Heart left ventricle (tissue), 13 donors: ENCODE data around the gene JOSD1.

Source experiments
- CTCF ChIP-seq, 12 donors: fragments of 200-600 bp; sonication (generic) in 4 of 12; IDR thresholded peaks; one replicate each; pipeline versions ENCODE4 v1.5.0 to v1.8.0; 2018 to 2022; ENCODE audit warnings: antibody characterized with exemption in 12 of 12, mild to moderate bottlenecking in 5 of 12
- POLR2A ChIP-seq, 2 donors: fragments of 450-650 bp; IDR thresholded peaks; one replicate each; pipeline ENCODE4 v1.6.1; 2017; ENCODE audit warnings: antibody characterized with exemption in 2 of 2, mild to moderate bottlenecking in 2 of 2, moderate library complexity in 2 of 2
- donor health status: ischemic (EF 13 %, LVEDD 7.1; RV severe dilation, severe dysfunction).
- donor health status: DM: no; HTN: yes; CAD: no.
- donor health status: DM: no; HTN: no; CAD: no.
- donor health status: ischemic (EF 25% LVEDD 6.9; RV normal size, moderate dysfunction).
- donor health status: ischemic (EF 25% LVEDD 5.7; RV mildly dilated, moderate dysfunction).
- donor health status: ischemic (EF 35%, LVEDD 5.7; RV mildly dilated, moderate dysfunction).
- donor health status: nonischemic (EF 11% LVEDD 7.7; RV severe dilation, severe dysfunction).
- donor health status: DM: yes; HTN: yes; CAD: no.
- donor health status: PGD.
- donor health status: ischemic (EF 29% LVEDD 5.4; RV normal size, mild dysfunction).
- donor health status: nonischemic (EF 23%, LVEDD 6.1; RV moderate dilation, normal function).

- no peak for TF ChIP-seq POLR2A (IDR thresholded peaks at IDR 0.05)
- TF ChIP-seq CTCF (IDR thresholded peaks at IDR 0.05): no peak
These were observed 40.0 kb upstream of the JOSD1 start for GRCh38 chr22:38740754-38741153.
